Vagina (tissue), 2 donors: ENCODE results near the gene FLACC1. TPM values are rescaled to one million over a fixed set of nuclear protein-coding genes. Genes with fewer than 3 reads are reported as not detected.

ENCODE experiments used
- DNase-seq, 2 donors: peaks; one replicate each; pipeline ENCODE4 v3.0.0-alpha.2; 2017; ENCODE audit errors: extremely low spot score in 2 of 2
- H3K27ac ChIP-seq: fragments of 200-600 bp; sonication (generic); one replicate; pipeline ENCODE4 v1.5.1; 2019
- H3K27me3 ChIP-seq: fragments of 200-600 bp; sonication (generic); one replicate; pipeline ENCODE4 v1.5.1; 2019
- H3K36me3 ChIP-seq, 2 donors: fragments of 200-600 bp; sonication (generic); one replicate each; pipeline ENCODE4 v1.5.1; 2017 to 2019
- H3K4me1 ChIP-seq: fragments of 200-600 bp; sonication (generic); one replicate; pipeline ENCODE4 v1.5.1; 2019
- H3K4me3 ChIP-seq, 2 donors: fragments of 200-600 bp; sonication (generic); 1 replicate in 1 of 2; 2 replicates in 1 of 2; pipeline ENCODE4 v1.5.1; 2016 to 2019
- H3K9me3 ChIP-seq: fragments of 200-600 bp; sonication (generic); one replicate; pipeline ENCODE4 v1.5.1; 2019
- CTCF ChIP-seq, 3 experiments: fragments of 450-650 bp in 2 of 3; fragments of 200-600 bp in 1 of 3; sonication (generic) in 1 of 3; IDR thresholded peaks; one replicate each; pipeline ENCODE4 v1.5.1; 2017 to 2019; ENCODE audit warnings: antibody characterized with exemption in 3 of 3, mild to moderate bottlenecking in 2 of 3, moderate library complexity in 2 of 3
- POLR2A ChIP-seq, 2 donors: fragments of 450-650 bp; IDR thresholded peaks; one replicate each; pipeline ENCODE4 v1.6.1; 2017; ENCODE audit warnings: antibody characterized with exemption in 2 of 2, mild to moderate bottlenecking in 2 of 2, moderate library complexity in 2 of 2
- POLR2AphosphoS5 ChIP-seq, 2 donors: sonication (generic); formaldehyde crosslinking; IDR thresholded peaks; one replicate each; pipeline ENCODE4 v1.9.0; 2017; ENCODE audit warnings: antibody characterized with exemption in 2 of 2, mild to moderate bottlenecking in 2 of 2, low read depth in 1 of 2; ENCODE audit not compliant: insufficient read depth in 1 of 2
- intact Hi-C: fragments of 100-400 bp; cut with DNase I; formaldehyde crosslinking; loops from one replicate; pipeline ENCODE4 v1.15.1; 2023
- total RNA-seq: library from RNA; depleted of rRNA; stranded (reverse); fragments of >200 nt; gene quantifications from one replicate; pipeline ENCODE4 v1.2.3, GENCODE V29; 2016

FLACC1 gene
- total RNA-seq, 1 donor from 2014 or later = 0.74 TPM

- H3K27ac ChIP-seq = no peak overlapping the region
- H3K4me1 ChIP-seq = no peaks in the 10 kb centered on the region
- DNase-seq = no peak
- peaks cover 0 to 38% of the 10 kb centered on the region in 2 donors for H3K36me3 ChIP-seq
- intact Hi-C loops = no loop called here
- no peak for TF ChIP-seq POLR2A (IDR thresholded peaks at IDR 0.05)
- TF ChIP-seq POLR2AphosphoS5 (IDR thresholded peaks at IDR 0.05; ENCODE audit: insufficient read depth in 1 of 2, low read depth in 1 of 2) = no peak
- H3K27me3 ChIP-seq = no peaks in the 10 kb centered on the region
- no peaks in the 10 kb centered on the region for H3K9me3 ChIP-seq
- no peak overlapping the region for H3K4me3 ChIP-seq
Observed at GRCh38 chr2:201280191-201281040, 76.7 kb downstream of the FLACC1 start.

GRCh38 chr2:201279079-201279478 lies 78.1 kb downstream of the FLACC1 start:
- intact Hi-C loops = no loop called here
- TF ChIP-seq CTCF (IDR thresholded peaks at IDR 0.05) (no peak), POLR2A (IDR thresholded peaks at IDR 0.05) (no peak), POLR2AphosphoS5 (IDR thresholded peaks at IDR 0.05; ENCODE audit: insufficient read depth in 1 of 2, low read depth in 1 of 2) (no peak)

GRCh38 chr2:201276511-201276910 lies 80.6 kb downstream of the FLACC1 start:
- TF ChIP-seq CTCF (IDR thresholded peaks at IDR 0.05) (no peak), POLR2A (IDR thresholded peaks at IDR 0.05) (no peak)
- peaks cover 0 to 54% of the 10 kb centered on the region in 2 donors for H3K36me3 ChIP-seq
- intact Hi-C loops = no loop called here
- H3K4me3 ChIP-seq = no peak overlapping the region
- no peak overlapping the region for H3K27ac ChIP-seq
- no peaks in the 10 kb centered on the region for H3K27me3 ChIP-seq
- DNase-seq = no peak
- no peaks in the 10 kb centered on the region for H3K9me3 ChIP-seq
- no peaks in the 10 kb centered on the region for H3K4me1 ChIP-seq

More at GRCh38 chr2:201279079-201279478, 78.1 kb downstream of the FLACC1 start:
- Histone ChIP-seq H3K4me1 (no peaks in the 10 kb centered on the region), H3K9me3 (no peaks in the 10 kb centered on the region), H3K27me3 (no peaks in the 10 kb centered on the region), H3K36me3 (peaks cover 0 to 35% of the 10 kb centered on the region in 2 donors), H3K27ac (no peak overlapping the region), H3K4me3 (no peak overlapping the region)
- DNase-seq = no peak

- intact Hi-C loops = no loop called here
- TF ChIP-seq CTCF (IDR thresholded peaks at IDR 0.05) (no peak), POLR2A (IDR thresholded peaks at IDR 0.05) (no peak), POLR2AphosphoS5 (IDR thresholded peaks at IDR 0.05; ENCODE audit: insufficient read depth in 1 of 2, low read depth in 1 of 2) (no peak)
- H3K36me3 ChIP-seq = peaks cover 0 to 57% of the 10 kb centered on the region in 2 donors
- H3K4me1 ChIP-seq = no peaks in the 10 kb centered on the region
- no peaks in the 10 kb centered on the region for H3K27me3 ChIP-seq
- H3K9me3 ChIP-seq = no peaks in the 10 kb centered on the region
- no peak overlapping the region for H3K4me3 ChIP-seq
- H3K27ac ChIP-seq = no peak overlapping the region
- no peak for DNase-seq
Observed at GRCh38 chr2:201275990-201276389, 81.2 kb downstream of the FLACC1 start.

GRCh38 chr2:201275069-201275468 lies 82.1 kb downstream of the FLACC1 start:
- Histone ChIP-seq H3K27ac (no peak overlapping the region), H3K4me1 (no peaks in the 10 kb centered on the region), H3K4me3 (no peak overlapping the region), H3K9me3 (no peaks in the 10 kb centered on the region), H3K27me3 (no peaks in the 10 kb centered on the region), H3K36me3 (peaks cover 0 to 65% of the 10 kb centered on the region in 2 donors)
- intact Hi-C loops = no loop called here
- DNase-seq = no peak
- TF ChIP-seq CTCF (IDR thresholded peaks at IDR 0.05) (no peak), POLR2AphosphoS5 (IDR thresholded peaks at IDR 0.05; ENCODE audit: insufficient read depth in 1 of 2, low read depth in 1 of 2) (no peak), POLR2A (IDR thresholded peaks at IDR 0.05) (no peak)
